CD14-positive monocyte (primary cell): ENCODE data around the gene GTPBP6. TPM values are rescaled to one million over a fixed set of nuclear protein-coding genes. Genes with fewer than 3 reads are reported as not detected.

Source experiments
- DNase-seq, 3 donors: peaks; one replicate each; pipeline ENCODE4 v3.0.0-alpha.2; 2011 to 2022
- H2AFZ ChIP-seq: 2 replicates; pipeline ENCODE4 v1.6.0; 2012; ENCODE audit warnings: mild to moderate bottlenecking, low read depth, low read length, inconsistent platforms; ENCODE audit not compliant: insufficient read depth, poor library complexity, severe bottlenecking
- H3K27ac ChIP-seq, 2 donors: 1 replicate in 1 of 2; 2 replicates in 1 of 2; pipeline ENCODE4 v1.5.1; 2012 to 2013; ENCODE audit warnings: low read length in 2 of 2, control low read depth in 1 of 2, inconsistent platforms in 1 of 2, low read depth in 1 of 2, mild to moderate bottlenecking in 1 of 2
- H3K27me3 ChIP-seq, 2 donors: one replicate each; pipeline versions ENCODE4 v1.6.0 to v1.6.1; 2011 to 2013; ENCODE audit warnings: low read length in 2 of 2; ENCODE audit not compliant: control insufficient read depth in 2 of 2, insufficient read depth in 2 of 2
- H3K36me3 ChIP-seq, 2 donors: replicated peaks in 1 of 2; 1 replicate in 1 of 2; 2 replicates in 1 of 2; pipeline versions ENCODE4 v1.5.1 to v1.6.1; 2012 to 2013; ENCODE audit warnings: low read length in 2 of 2, control low read depth in 1 of 2, inconsistent platforms in 1 of 2, mild to moderate bottlenecking in 1 of 2; ENCODE audit not compliant: insufficient read depth in 2 of 2, control insufficient read depth in 1 of 2
- H3K4me1 ChIP-seq, 2 donors: 1 replicate in 1 of 2; 2 replicates in 1 of 2; pipeline versions ENCODE4 v1.5.1 to v1.6.1; 2012 to 2013; ENCODE audit warnings: low read length in 2 of 2, control low read depth in 1 of 2, inconsistent platforms in 1 of 2, mild to moderate bottlenecking in 1 of 2, moderate library complexity in 1 of 2; ENCODE audit not compliant: insufficient read depth in 2 of 2, control insufficient read depth in 1 of 2
- H3K4me2 ChIP-seq: replicated peaks from 2 replicates; pipeline ENCODE3; 2012; ENCODE audit warnings: low read length, moderate library complexity, mild to moderate bottlenecking; ENCODE audit not compliant: poor library complexity, severe bottlenecking; ENCODE audit errors: extremely low read depth
- H3K4me3 ChIP-seq, 3 experiments: fragments of 200-600 bp in 1 of 3; sonication (generic) in 1 of 3; replicated peaks in 1 of 3; 1 replicate in 2 of 3; 2 replicates in 1 of 3; pipeline ENCODE4 v1.5.1; 2011 to 2013; ENCODE audit warnings: low read length in 3 of 3, mild to moderate bottlenecking in 3 of 3, control low read depth in 2 of 3, low read depth in 2 of 3, inconsistent platforms in 1 of 3, moderate library complexity in 1 of 3
- H3K79me2 ChIP-seq: 2 replicates; pipeline ENCODE4 v1.6.0; 2012; ENCODE audit warnings: mild to moderate bottlenecking, control low read depth, inconsistent platforms, low read length, moderate library complexity; ENCODE audit not compliant: insufficient read depth
- H3K9ac ChIP-seq: 2 replicates; pipeline ENCODE4 v1.6.0; 2017; ENCODE audit warnings: low read length, mild to moderate bottlenecking; ENCODE audit not compliant: insufficient read depth, poor library complexity, severe bottlenecking
- H3K9me3 ChIP-seq, 2 donors: replicated peaks in 1 of 2; 1 replicate in 1 of 2; 2 replicates in 1 of 2; pipeline versions ENCODE4 v1.5.1 to v1.6.1; 2012 to 2013; ENCODE audit warnings: low read length in 2 of 2, control low read depth in 1 of 2; ENCODE audit not compliant: control insufficient read depth in 1 of 2, insufficient read depth in 1 of 2
- H4K20me1 ChIP-seq: 2 replicates; pipeline ENCODE4 v1.6.0; 2012; ENCODE audit warnings: mild to moderate bottlenecking, low read length, control low read depth, moderate library complexity; ENCODE audit not compliant: insufficient read depth
- H3K27ac Mint-ChIP-seq, 7 donors: one replicate each; pipeline ENCODE4 v1.8.0; 2020; ENCODE audit warnings: mild to moderate bottlenecking in 7 of 7, mixed read lengths in 7 of 7, moderate library complexity in 6 of 7, inconsistent platforms in 2 of 7
- H3K27me3 Mint-ChIP-seq, 3 donors: one replicate each; pipeline ENCODE4 v1.8.0; 2021 to 2022; ENCODE audit warnings: low read depth in 3 of 3, mild to moderate bottlenecking in 3 of 3, mixed read lengths in 3 of 3, moderate library complexity in 3 of 3, inconsistent platforms in 1 of 3
- H3K36me3 Mint-ChIP-seq, 2 donors: one replicate each; pipeline ENCODE4 v1.8.0; 2020; ENCODE audit warnings: mixed read lengths in 2 of 2, inconsistent platforms in 1 of 2, mild to moderate bottlenecking in 1 of 2
- H3K4me1 Mint-ChIP-seq: one replicate; pipeline ENCODE4 v1.8.0; 2020; ENCODE audit warnings: mild to moderate bottlenecking, mixed read lengths
- H3K4me3 Mint-ChIP-seq, 2 donors: one replicate each; pipeline ENCODE4 v1.8.0; 2020; ENCODE audit warnings: mild to moderate bottlenecking in 2 of 2, mixed read lengths in 2 of 2, moderate library complexity in 1 of 2
- H3K9me3 Mint-ChIP-seq, 7 donors: one replicate each; pipeline ENCODE4 v1.8.0; 2020 to 2022; ENCODE audit warnings: mixed read lengths in 7 of 7, mild to moderate bottlenecking in 6 of 7, moderate library complexity in 6 of 7, inconsistent platforms in 2 of 7
- CTCF ChIP-seq: fragments of 200-600 bp; IDR thresholded peaks from one replicate; pipeline ENCODE4 v1.8.0; 2022; ENCODE audit warnings: antibody characterized with exemption, mild to moderate bottlenecking
- WGBS: methylation state at CpG from one replicate; pipeline ENCODE4 v1.1.5; 2013; ENCODE audit warnings: missing lambda C conversion rate; ENCODE audit not compliant: insufficient coverage; 5-methylcytosine and 5-hydroxymethylcytosine counted together
- intact Hi-C, 2 donors: fragments of 100-400 bp; cut with micrococcal nuclease; formaldehyde crosslinking; loops; one replicate each; pipeline versions ENCODE4 v1.15.0 to v1.15.1; 2023
- polyA plus RNA-seq, 3 donors: library from polyadenylated mRNA; depleted of rRNA in 1 of 3; unstranded in 2 of 3; stranded (reverse) in 1 of 3; fragments of 300-500 nt in 2 of 3; fragments of >200 nt in 1 of 3; fragmentation: Illumina TruSeq in 2 of 3; gene quantifications; 1 replicate in 2 of 3; 2 replicates in 1 of 3; pipeline ENCODE4 v1.2.3, GENCODE V29; 2012 to 2021

GTPBP6 gene
- polyA plus RNA-seq, 3 donors = 17.2 to 39.3 (median 27.0) TPM

- no peaks in the 10 kb centered on the region for H4K20me1 ChIP-seq
- intact Hi-C loops = no loop called here
- H3K27ac ChIP-seq = no peak overlapping the region
- no peak overlapping the region for H3K4me3 Mint-ChIP-seq
- no peaks in the 10 kb centered on the region for H3K4me1 Mint-ChIP-seq
- peaks cover 0 to 4% (median 0%) of the 10 kb centered on the region in 3 donors for H3K27me3 Mint-ChIP-seq
- H3K4me3 ChIP-seq = no peak overlapping the region
- peaks cover 50 to 74% of the 10 kb centered on the region in 2 donors for H3K9me3 ChIP-seq
- H3K27ac Mint-ChIP-seq = no peak overlapping the region
- no peak for TF ChIP-seq CTCF
- H3K4me1 ChIP-seq = no peaks in the 10 kb centered on the region
- no peak overlapping the region for H3K4me2 ChIP-seq
- WGBS = 98% methylated on average over 45 of the region's 47 CpGs
- no peaks in the 10 kb centered on the region for H3K27me3 ChIP-seq
- no peaks in the 10 kb centered on the region for H3K79me2 ChIP-seq
- peaks cover 0 to 20% of the 10 kb centered on the region in 2 donors for H3K36me3 ChIP-seq
- H3K9ac ChIP-seq = no peak overlapping the region
- H2AFZ ChIP-seq = no peak overlapping the region
- peaks cover 26 to 34% of the 10 kb centered on the region in 2 donors for H3K36me3 Mint-ChIP-seq
- DNase-seq = no peak
- peaks cover 28 to 67% (median 42%) of the 10 kb centered on the region in 7 donors for H3K9me3 Mint-ChIP-seq
These were observed 25.8 kb upstream of the GTPBP6 start for GRCh38 chrX:344371-344901.

- no peaks in the 10 kb centered on the region for H3K4me1 Mint-ChIP-seq
- Histone ChIP-seq H3K27ac (no peak overlapping the region), H3K9ac (no peak overlapping the region), H3K9me3 (peaks cover 53 to 74% of the 10 kb centered on the region in 2 donors), H2AFZ (no peak overlapping the region), H3K4me1 (no peaks in the 10 kb centered on the region), H3K27me3 (no peaks in the 10 kb centered on the region), H4K20me1 (no peaks in the 10 kb centered on the region), H3K4me2 (no peak overlapping the region), H3K79me2 (no peaks in the 10 kb centered on the region), H3K4me3 (no peak overlapping the region), H3K36me3 (peaks cover 6 to 36% of the 10 kb centered on the region in 2 donors)
- intact Hi-C loops = no loop called here
- no peak for TF ChIP-seq CTCF
- peaks cover 33 to 47% of the 10 kb centered on the region in 2 donors for H3K36me3 Mint-ChIP-seq
- H3K4me3 Mint-ChIP-seq = no peak overlapping the region
- H3K9me3 Mint-ChIP-seq = peaks cover 34 to 64% (median 47%) of the 10 kb centered on the region in 7 donors
- H3K27ac Mint-ChIP-seq = peak overlapping the region in 1 of 7 donors; percentile 32
- no peak for DNase-seq
- H3K27me3 Mint-ChIP-seq = peaks cover 0 to 6% (median 0%) of the 10 kb centered on the region in 3 donors
- 94% methylated on average over 19 of the region's 36 CpGs for WGBS
These were observed 23.0 kb upstream of the GTPBP6 start for GRCh38 chrX:341541-342101.
